Neuronal stem cell (in vitro differentiated cells): ENCODE measurements around the gene ITPK1.
A peak's percentile ranks its signal among the peaks of the same experiment; 100 is the strongest.

Experiments
- DNase-seq: peaks from one replicate; pipeline ENCODE4 v3.0.0-alpha.2; 2013; ENCODE audit warnings: low spot score
- H2AFZ ChIP-seq: one replicate; pipeline ENCODE4 v1.6.1; 2013; ENCODE audit warnings: mild to moderate bottlenecking, low read length, inconsistent platforms
- H2AK5ac ChIP-seq: 2 replicates; pipeline ENCODE4 v1.6.1; 2013; ENCODE audit warnings: low read depth, mild to moderate bottlenecking, inconsistent platforms, low read length, moderate library complexity, mixed read lengths
- H2BK120ac ChIP-seq: 2 replicates; pipeline ENCODE4 v1.6.1; 2013; ENCODE audit warnings: low read depth, mild to moderate bottlenecking, inconsistent platforms, low read length, moderate library complexity, mixed read lengths
- H2BK12ac ChIP-seq: one replicate; pipeline ENCODE4 v1.6.1; 2013; ENCODE audit warnings: low read length, inconsistent platforms
- H2BK15ac ChIP-seq: 2 replicates; pipeline ENCODE4 v1.6.1; 2013; ENCODE audit warnings: mild to moderate bottlenecking, low read length, inconsistent platforms, mixed read lengths
- H2BK5ac ChIP-seq: one replicate; pipeline ENCODE4 v1.6.1; 2013; ENCODE audit warnings: inconsistent platforms, mild to moderate bottlenecking, low read length, moderate library complexity
- H3K14ac ChIP-seq: one replicate; pipeline ENCODE4 v1.6.1; 2013; ENCODE audit warnings: low read length, inconsistent platforms
- H3K18ac ChIP-seq: 2 replicates; pipeline ENCODE4 v1.6.1; 2013; ENCODE audit warnings: low read length, inconsistent platforms
- H3K23ac ChIP-seq: 2 replicates; pipeline ENCODE4 v1.6.1; 2013; ENCODE audit warnings: low read depth, mild to moderate bottlenecking, mixed read lengths, low read length, inconsistent platforms; ENCODE audit not compliant: poor library complexity
- H3K27ac ChIP-seq: replicated peaks from 3 replicates; pipeline ENCODE4 v1.5.1; 2013; ENCODE audit warnings: low read length, inconsistent platforms
- H3K27me3 ChIP-seq, 3 experiments: 2 replicates each; pipeline ENCODE4 v1.6.1; 2013; ENCODE audit warnings: low read length in 3 of 3, mild to moderate bottlenecking in 2 of 3, inconsistent platforms in 1 of 3, low read depth in 1 of 3, mixed read lengths in 1 of 3, moderate library complexity in 1 of 3; ENCODE audit not compliant: control insufficient read depth in 3 of 3, insufficient read depth in 3 of 3
- H3K36me3 ChIP-seq, 2 donors: replicated peaks in 1 of 2; 2 replicates each; pipeline ENCODE4 v1.6.1; 2013; ENCODE audit warnings: low read length in 2 of 2; ENCODE audit not compliant: control insufficient read depth in 2 of 2, insufficient read depth in 2 of 2
- H3K4ac ChIP-seq: 2 replicates; pipeline ENCODE4 v1.6.1; 2013; ENCODE audit warnings: inconsistent platforms, mild to moderate bottlenecking, low read length, moderate library complexity
- H3K4me1 ChIP-seq, 2 donors: 1 replicate in 1 of 2; 2 replicates in 1 of 2; pipeline ENCODE4 v1.6.1; 2013; ENCODE audit warnings: low read length in 2 of 2, low read depth in 1 of 2; ENCODE audit not compliant: control insufficient read depth in 2 of 2, insufficient read depth in 1 of 2
- H3K4me2 ChIP-seq: one replicate; pipeline ENCODE4 v1.6.1; 2013; ENCODE audit warnings: mild to moderate bottlenecking, low read length, inconsistent platforms; ENCODE audit not compliant: insufficient read depth, poor library complexity, severe bottlenecking
- H3K4me3 ChIP-seq, 2 donors: 2 replicates each; pipeline ENCODE4 v1.5.1; 2013; ENCODE audit warnings: low read length in 2 of 2, mild to moderate bottlenecking in 2 of 2, inconsistent platforms in 1 of 2, moderate library complexity in 1 of 2
- H3K79me1 ChIP-seq: one replicate; pipeline ENCODE4 v1.6.1; 2013; ENCODE audit warnings: low read depth, mild to moderate bottlenecking, inconsistent platforms, low read length, moderate library complexity
- H3K9ac ChIP-seq: one replicate; pipeline ENCODE4 v1.6.1; 2013; ENCODE audit warnings: mild to moderate bottlenecking, low read depth, low read length, inconsistent platforms; ENCODE audit not compliant: poor library complexity
- H3K9me3 ChIP-seq, 2 donors: replicated peaks in 1 of 2; 2 replicates each; pipeline versions ENCODE3 to v1.6.1; 2013; ENCODE audit warnings: low read length in 2 of 2, mild to moderate bottlenecking in 2 of 2, inconsistent platforms in 1 of 2, low read depth in 1 of 2, mixed read lengths in 1 of 2, moderate library complexity in 1 of 2; ENCODE audit not compliant: control insufficient read depth in 2 of 2, insufficient read depth in 1 of 2
- H4K8ac ChIP-seq: one replicate; pipeline ENCODE4 v1.6.1; 2013; ENCODE audit warnings: low read depth, mild to moderate bottlenecking, inconsistent platforms, low read length, moderate library complexity
- H4K91ac ChIP-seq: one replicate; pipeline ENCODE4 v1.6.1; 2013; ENCODE audit warnings: low read length, low read depth, mild to moderate bottlenecking, inconsistent platforms; ENCODE audit not compliant: poor library complexity
- WGBS, 2 donors: extraction: QIAGEN DNeasy Blood & Tissue Kit; methylation state at CpG; one replicate each; pipeline ENCODE4 v1.1.7; 2013; ENCODE audit warnings: missing lambda C conversion rate in 2 of 2, mixed read lengths in 1 of 2; ENCODE audit not compliant: insufficient read length in 2 of 2, insufficient replicate concordance in 1 of 2; ENCODE audit errors: extremely low coverage in 2 of 2; 5-methylcytosine and 5-hydroxymethylcytosine counted together

The ITPK1 gene

GRCh38 chr14:92959761-92960680, 155.7 kb downstream of the ITPK1 start:
- Histone ChIP-seq H3K27ac (no peak overlapping the region), H3K23ac (peak overlapping the region; percentile 30), H3K9me3 (peaks cover 4 to 7% of the 10 kb centered on the region in 2 donors), H3K4me1 (peaks cover 9 to 19% of the 10 kb centered on the region in 2 donors), H3K4me2 (no peak overlapping the region), H2AFZ (no peak overlapping the region), H2BK5ac (no peak overlapping the region), H3K9ac (peak overlapping the region; percentile 13), H4K8ac (no peak overlapping the region), H2BK15ac (no peak overlapping the region), H3K36me3 (peaks cover 8 to 17% of the 10 kb centered on the region in 2 donors), H2AK5ac (no peak overlapping the region), H2BK120ac (no peak overlapping the region), H3K4me3 (no peak overlapping the region), H2BK12ac (no peak overlapping the region), H3K79me1 (no peaks in the 10 kb centered on the region), H3K4ac (no peak overlapping the region), H3K18ac (peak overlapping the region; percentile 13), H4K91ac (no peak overlapping the region), H3K27me3 (peaks cover 0 to 4% (median 0%) of the 10 kb centered on the region in 3 experiments), H3K14ac (peak overlapping the region; percentile 31)
- no CpG with 5 or more reads among the region's 30 CpGs for WGBS, 2 donors
- DNase-seq: no peak

DNA sequence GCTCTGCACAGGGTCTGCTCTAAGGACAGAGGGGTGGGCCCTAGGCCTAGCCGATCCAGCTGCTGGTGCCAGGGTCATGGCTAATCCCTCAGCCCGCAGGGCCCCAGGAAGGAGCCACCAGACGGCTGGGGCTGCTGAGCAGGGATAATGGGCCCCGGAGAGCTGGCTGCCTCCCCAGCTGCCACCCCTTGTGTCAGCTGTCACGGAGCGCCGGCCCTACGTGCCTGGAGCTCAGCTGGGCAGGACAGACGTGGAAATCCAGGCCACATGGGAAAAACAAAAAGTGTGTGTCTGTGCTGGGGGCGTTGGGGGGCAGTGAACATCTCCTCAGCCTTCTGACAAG, 156.6 kb downstream of the ITPK1 start:
- H3K14ac ChIP-seq: no peak overlapping the region
- no peak overlapping the region for H2AFZ ChIP-seq
- no peak overlapping the region for H3K4me3 ChIP-seq
- peaks cover 8 to 17% of the 10 kb centered on the region in 2 donors for H3K36me3 ChIP-seq
- no peak overlapping the region for H2BK15ac ChIP-seq
- H3K79me1 ChIP-seq: no peaks in the 10 kb centered on the region
- WGBS, 2 donors: no CpG with 5 or more reads among the region's 10 CpGs
- H3K4me2 ChIP-seq: no peak overlapping the region
- H3K9me3 ChIP-seq: peaks cover 0 to 4% of the 10 kb centered on the region in 2 donors
- no peak overlapping the region for H3K18ac ChIP-seq
- no peak overlapping the region for H4K8ac ChIP-seq
- no peak for DNase-seq
- no peak overlapping the region for H3K4ac ChIP-seq
- no peak overlapping the region for H3K27ac ChIP-seq
- H2BK12ac ChIP-seq: no peak overlapping the region
- H3K23ac ChIP-seq: no peak overlapping the region
- peaks cover 9 to 19% of the 10 kb centered on the region in 2 donors for H3K4me1 ChIP-seq
- H2AK5ac ChIP-seq: no peak overlapping the region
- H2BK120ac ChIP-seq: no peak overlapping the region
- H3K27me3 ChIP-seq: peaks cover 0 to 4% (median 0%) of the 10 kb centered on the region in 3 experiments
- H2BK5ac ChIP-seq: no peak overlapping the region
- H4K91ac ChIP-seq: no peak overlapping the region
- no peak overlapping the region for H3K9ac ChIP-seq

- H3K79me1 ChIP-seq: no peaks in the 10 kb centered on the region
- no peak overlapping the region for H3K4me2 ChIP-seq
- no peak overlapping the region for H2AFZ ChIP-seq
- peak overlapping the region; percentile 21 for H3K23ac ChIP-seq
- H3K4me3 ChIP-seq: no peak overlapping the region
- DNase-seq: no peak
- H2BK5ac ChIP-seq: no peak overlapping the region
- H2BK12ac ChIP-seq: no peak overlapping the region
- no peak overlapping the region for H4K8ac ChIP-seq
- H3K9me3 ChIP-seq: peaks cover 0 to 4% of the 10 kb centered on the region in 2 donors
- H3K4me1 ChIP-seq: peaks cover 9 to 19% of the 10 kb centered on the region in 2 donors
- H3K27ac ChIP-seq: no peak overlapping the region
- H2AK5ac ChIP-seq: no peak overlapping the region
- no peak overlapping the region for H2BK15ac ChIP-seq
- H3K4ac ChIP-seq: no peak overlapping the region
- peak overlapping the region; percentile 50 for H3K9ac ChIP-seq
- no peak overlapping the region for H3K18ac ChIP-seq
- no peak overlapping the region for H4K91ac ChIP-seq
- H3K36me3 ChIP-seq: peaks cover 8 to 17% of the 10 kb centered on the region in 2 donors
- H3K14ac ChIP-seq: no peak overlapping the region
- H3K27me3 ChIP-seq: peaks cover 0 to 4% (median 0%) of the 10 kb centered on the region in 3 experiments
- no CpG with 5 or more reads among the region's 22 CpGs for WGBS, 2 donors
- H2BK120ac ChIP-seq: no peak overlapping the region
These were observed 157.1 kb downstream of the ITPK1 start for GRCh38 chr14:92958373-92959188.

DNA sequence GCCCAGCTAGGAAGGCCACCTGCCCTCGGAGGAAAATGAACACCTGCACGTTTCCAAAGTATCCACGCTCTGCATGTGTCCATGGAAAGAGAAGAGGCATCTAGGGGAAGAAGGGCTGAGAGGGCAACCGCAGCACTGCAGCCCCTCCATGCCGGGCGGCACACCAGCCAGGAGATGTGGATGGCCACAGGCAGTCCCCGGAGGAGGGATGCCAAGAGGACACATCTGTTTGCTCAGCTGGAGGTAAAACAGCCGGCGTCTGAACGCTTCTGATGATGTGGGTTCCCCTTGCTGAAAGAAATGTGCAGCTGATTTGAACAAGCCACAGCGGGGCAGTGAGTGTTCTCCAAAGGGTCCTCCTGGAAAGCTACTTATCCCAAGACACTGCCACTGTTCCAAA, 158.8 kb downstream of the ITPK1 start:
- Histone ChIP-seq H3K27ac (no peak overlapping the region), H3K9ac (no peak overlapping the region), H4K8ac (no peak overlapping the region), H3K4me2 (no peak overlapping the region), H4K91ac (no peak overlapping the region), H3K4me3 (no peak overlapping the region), H3K4ac (no peak overlapping the region), H3K36me3 (peaks cover 8 to 17% of the 10 kb centered on the region in 2 donors), H2BK120ac (no peak overlapping the region), H3K27me3 (no peaks in the 10 kb centered on the region), H2BK15ac (no peak overlapping the region), H3K79me1 (no peaks in the 10 kb centered on the region), H3K4me1 (peaks cover 3 to 11% of the 10 kb centered on the region in 2 donors), H2BK5ac (no peak overlapping the region), H2BK12ac (no peak overlapping the region), H3K14ac (no peak overlapping the region), H3K9me3 (peaks cover 0 to 4% of the 10 kb centered on the region in 2 donors), H2AFZ (no peak overlapping the region), H3K18ac (no peak overlapping the region), H3K23ac (no peak overlapping the region), H2AK5ac (no peak overlapping the region)
- no peak for DNase-seq
- no CpG with 5 or more reads among the region's 11 CpGs for WGBS, 2 donors
